ENCODE data around the gene CRK. TPM values are rescaled to one million over a fixed set of nuclear protein-coding genes. Genes with fewer than 3 reads are reported as not detected.
"Not testable (repeated sequence)": the region's sequence is repeated elsewhere in the genome, so short reads cannot be mapped to it uniquely, and the experiment has no call there.

CRK gene
- polyA plus RNA-seq, 3 donors, result 15.8 to 62.3 (median 45.5) TPM

DNA sequence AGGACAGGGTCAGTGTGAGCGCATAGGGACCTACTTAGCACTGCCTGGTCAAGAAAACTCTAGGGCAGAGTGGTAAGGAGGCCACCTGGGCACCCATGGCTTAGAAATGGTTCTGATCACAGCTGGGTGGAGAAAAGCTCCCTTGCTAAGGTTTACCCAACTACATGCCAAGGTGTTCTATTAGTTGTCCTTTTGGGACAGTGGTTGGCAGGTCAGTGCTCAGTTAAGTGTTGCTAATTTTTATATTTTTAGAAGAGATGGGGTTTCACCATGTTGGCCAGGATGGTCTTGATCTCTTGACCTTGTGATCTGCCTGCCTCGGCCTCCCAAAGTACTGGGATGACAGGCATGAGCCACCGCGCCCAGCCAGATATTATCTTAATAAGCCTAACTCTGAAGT lies 10.3 kb downstream of the CRK start:
- WGBS, 3 donors, result 94 to 97% (median 96%) methylated on average over 4 of the region's 4 CpGs
- not testable (repeated sequence) for H3K27ac ChIP-seq (ENCODE audit: low read depth, low read length)

GRCh38 chr17:1442721-1443120 lies 13.3 kb downstream of the CRK start:
- WGBS, 3 donors, result 93 to 99% (median 94%) methylated on average over 5 to 6 of the region's 6 CpGs

GRCh38 chr17:1442187-1442586 lies 13.8 kb downstream of the CRK start:
- WGBS, 3 donors, result 96 to 97% (median 97%) methylated on average over 4 of the region's 4 CpGs
- no peak overlapping the region for H3K27ac ChIP-seq (ENCODE audit: low read depth, low read length)

More at GRCh38 chr17:1442721-1443120, 13.3 kb downstream of the CRK start:
- H3K27ac ChIP-seq (ENCODE audit: low read depth, low read length), result not testable (repeated sequence)

DNA sequence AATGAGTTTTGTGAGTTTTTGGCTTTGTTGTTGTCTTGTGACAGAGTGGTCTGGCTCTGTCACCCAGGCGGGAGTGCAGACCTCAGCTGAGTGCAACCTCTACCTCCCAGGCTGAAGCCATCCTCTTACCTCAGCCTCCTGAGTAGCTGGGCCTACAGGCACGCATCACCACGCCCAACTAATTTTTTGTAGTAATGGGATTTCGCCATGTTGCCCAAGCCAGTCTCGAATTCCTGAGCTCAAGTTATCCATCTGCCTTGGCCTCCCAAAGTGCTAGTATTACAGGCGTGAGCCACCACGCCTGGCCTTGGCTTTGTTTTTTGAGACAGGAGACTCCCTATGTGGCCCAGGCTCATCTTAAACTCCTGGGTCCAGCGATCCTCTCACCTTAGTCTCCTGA lies 15.1 kb downstream of the CRK start:
- WGBS, 3 donors, result 89 to 99% (median 96%) methylated on average over 8 of the region's 8 CpGs
- H3K27ac ChIP-seq (ENCODE audit: low read depth, low read length), result no peak overlapping the region

- H3K27ac ChIP-seq (ENCODE audit: low read depth, low read length), result no peak overlapping the region
- WGBS, 3 donors, result 48 to 68% (median 67%) methylated on average over 11 of the region's 11 CpGs
Observed at GRCh38 chr17:1438593-1439083, 17.4 kb downstream of the CRK start.

DNA sequence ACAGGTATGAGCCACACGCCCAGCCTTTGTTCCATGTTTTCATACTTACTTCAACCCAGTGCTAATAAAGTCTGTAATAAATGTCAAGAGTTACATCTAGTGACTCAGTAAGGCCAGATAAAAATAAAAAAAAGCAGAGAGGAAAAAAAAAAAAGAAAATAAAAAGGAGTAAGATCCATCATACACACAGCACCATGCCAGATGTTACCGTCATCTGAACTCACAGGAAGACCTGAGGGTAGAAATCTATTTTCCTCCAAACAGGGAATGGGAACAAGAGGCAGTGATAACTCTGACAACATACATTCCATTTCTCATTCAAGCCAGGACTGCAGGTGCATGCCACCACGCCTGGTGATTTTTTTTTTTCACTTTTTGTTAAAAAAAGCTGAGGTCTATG lies 20.7 kb downstream of the CRK start:
- H3K27ac ChIP-seq (ENCODE audit: low read depth, low read length), result no peak overlapping the region
- WGBS, 3 donors, result 81 to 91% (median 91%) methylated on average over 3 of the region's 3 CpGs

GRCh38 chr17:1434150-1434549 lies 21.9 kb downstream of the CRK start:
- 86 to 97% (median 92%) methylated on average over 3 of the region's 3 CpGs for WGBS, 3 donors
- no peak overlapping the region for H3K27ac ChIP-seq (ENCODE audit: low read depth, low read length)

DNA sequence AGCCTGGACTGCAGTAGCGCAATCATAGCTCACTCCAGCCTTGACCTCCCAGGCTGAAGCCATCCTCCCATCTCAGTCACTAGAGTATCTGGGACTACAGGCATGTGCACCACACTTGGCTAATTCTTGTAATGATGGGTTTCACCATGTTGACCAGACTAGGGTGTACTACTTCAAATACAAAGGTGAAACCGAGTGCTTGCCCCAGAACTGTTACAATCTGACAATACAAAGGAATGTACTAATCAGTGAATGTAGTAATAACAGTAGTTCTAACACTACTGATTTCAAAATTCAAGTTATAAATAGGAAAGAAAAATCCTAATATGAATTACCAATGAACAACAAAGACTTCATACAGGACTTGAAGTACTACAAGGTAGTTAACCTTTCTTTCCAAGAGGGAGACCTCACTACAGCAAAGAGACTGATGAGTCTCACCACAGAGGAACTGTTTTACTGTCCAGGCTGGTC lies 24.4 kb downstream of the CRK start:
- 84 to 95% (median 85%) methylated on average over 2 of the region's 2 CpGs for WGBS, 3 donors
- no peak overlapping the region for H3K27ac ChIP-seq (ENCODE audit: low read depth, low read length)

DNA sequence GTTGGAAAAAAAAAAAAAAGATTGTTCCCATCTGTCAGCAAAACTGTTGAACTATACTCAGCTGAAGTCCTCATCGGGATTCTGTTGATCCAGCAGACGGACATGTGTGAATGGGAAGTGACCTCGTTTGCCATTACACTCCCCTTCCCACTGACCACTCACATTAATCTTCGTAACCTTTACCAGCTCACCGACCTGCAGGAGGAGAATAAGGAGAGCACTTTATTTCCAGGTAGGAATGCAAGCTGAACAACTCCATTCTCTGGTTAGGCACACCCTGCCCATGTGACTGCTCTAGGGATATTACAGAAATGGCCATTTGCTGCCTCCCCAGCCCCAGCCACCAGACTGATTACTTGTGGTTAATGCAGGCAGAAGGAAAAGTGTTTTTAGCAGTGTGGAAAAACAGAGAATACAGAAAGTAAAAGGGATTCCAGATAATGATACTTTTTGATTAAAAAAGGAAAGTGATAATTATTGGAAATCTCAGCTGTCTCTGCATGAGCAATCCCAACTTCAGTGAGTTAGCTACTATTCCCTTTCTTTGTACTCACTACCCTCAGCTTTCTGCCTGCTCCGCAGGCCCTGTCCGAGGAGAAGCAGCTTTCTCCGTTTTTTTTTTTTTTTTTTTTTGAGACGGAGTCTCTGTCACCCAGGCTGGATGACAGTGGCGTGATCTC lies 32.4 kb downstream of the CRK start:
- 71 to 79% (median 79%) methylated on average over 9 to 10 of the region's 10 CpGs for WGBS, 3 donors
- no peak overlapping the region for H3K27ac ChIP-seq (ENCODE audit: low read depth, low read length)

- no peak overlapping the region for H3K27ac ChIP-seq (ENCODE audit: low read depth, low read length)
- WGBS, 3 donors, result 70 to 89% (median 71%) methylated on average over 7 of the region's 7 CpGs
Observed at GRCh38 chr17:1422885-1423284, 33.1 kb downstream of the CRK start.

DNA sequence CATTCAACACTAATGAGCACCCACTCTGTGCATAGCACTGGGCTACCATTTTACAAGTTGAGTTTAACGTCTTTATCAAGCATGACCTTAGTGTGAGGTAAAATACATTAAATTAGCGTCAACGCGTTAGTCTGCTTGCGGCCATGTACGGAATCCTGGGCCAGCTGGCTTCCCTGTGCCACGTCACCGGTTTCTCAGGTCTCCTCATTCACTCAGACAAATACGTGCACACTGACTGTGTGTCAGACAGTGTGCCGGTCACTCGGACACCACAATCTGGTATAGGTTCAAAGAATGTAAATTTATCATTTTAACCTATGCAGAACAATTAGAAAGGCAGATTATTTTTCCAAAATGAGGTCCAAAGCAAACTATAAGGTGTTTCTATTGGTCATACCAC lies 34.6 kb downstream of the CRK start:
- 92 to 96% (median 94%) methylated on average over 11 of the region's 11 CpGs for WGBS, 3 donors
- no peak overlapping the region for H3K27ac ChIP-seq (ENCODE audit: low read depth, low read length)

GRCh38 chr17:1420981-1421380 lies 35.1 kb downstream of the CRK start:
- 85 to 88% (median 88%) methylated on average over 2 of the region's 2 CpGs for WGBS, 3 donors
- no peak overlapping the region for H3K27ac ChIP-seq (ENCODE audit: low read depth, low read length)

DNA sequence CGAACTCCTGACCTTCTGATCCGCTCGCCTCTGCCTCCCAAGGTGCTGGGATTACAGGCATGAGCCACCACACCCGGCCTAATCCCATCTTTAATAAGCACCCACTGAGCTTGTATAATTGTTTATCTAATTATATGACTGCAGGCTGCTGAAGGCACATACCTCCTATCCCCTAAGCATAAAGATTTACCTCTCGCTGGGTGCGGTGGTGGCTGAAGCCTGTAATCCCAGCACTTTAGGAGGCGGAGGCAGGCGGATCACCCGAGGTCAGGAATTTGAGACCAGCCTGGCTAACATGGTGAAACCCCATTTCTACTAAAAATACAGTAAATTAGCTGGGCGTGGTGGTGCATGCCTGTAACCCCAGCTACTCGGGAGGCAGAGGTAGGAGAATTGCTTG lies 35.9 kb downstream of the CRK start:
- WGBS, 3 donors, result 96 to 97% (median 97%) methylated on average over 11 of the region's 11 CpGs
- no peak overlapping the region for H3K27ac ChIP-seq (ENCODE audit: low read depth, low read length)

GRCh38 chr17:1418476-1418875 lies 37.6 kb downstream of the CRK start:
- not testable (repeated sequence) for H3K27ac ChIP-seq (ENCODE audit: low read depth, low read length)
- 94 to 96% (median 95%) methylated on average over 10 of the region's 10 CpGs for WGBS, 3 donors

DNA sequence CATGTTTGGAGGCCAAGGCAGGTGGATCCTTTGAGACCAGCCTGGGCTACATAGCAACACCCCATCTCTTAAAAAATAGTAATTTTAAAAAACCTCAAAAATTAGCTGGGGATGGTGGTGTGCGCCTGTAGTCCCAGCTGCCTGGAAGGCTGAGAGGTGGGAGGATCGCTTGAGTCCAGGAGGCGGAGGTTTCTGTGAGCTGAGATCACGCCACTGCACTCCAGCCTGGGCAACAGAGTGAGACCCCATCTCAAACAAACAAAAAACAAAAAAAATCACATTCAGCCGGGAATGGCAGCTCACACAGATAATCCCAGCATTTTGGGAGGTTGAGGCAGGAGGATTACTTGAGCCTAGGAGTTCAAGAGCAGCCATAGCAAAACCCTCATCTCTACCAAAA lies 39.6 kb downstream of the CRK start:
- 94 to 97% (median 94%) methylated on average over 5 of the region's 5 CpGs for WGBS, 3 donors
- no peak overlapping the region for H3K27ac ChIP-seq (ENCODE audit: low read depth, low read length)

DNA sequence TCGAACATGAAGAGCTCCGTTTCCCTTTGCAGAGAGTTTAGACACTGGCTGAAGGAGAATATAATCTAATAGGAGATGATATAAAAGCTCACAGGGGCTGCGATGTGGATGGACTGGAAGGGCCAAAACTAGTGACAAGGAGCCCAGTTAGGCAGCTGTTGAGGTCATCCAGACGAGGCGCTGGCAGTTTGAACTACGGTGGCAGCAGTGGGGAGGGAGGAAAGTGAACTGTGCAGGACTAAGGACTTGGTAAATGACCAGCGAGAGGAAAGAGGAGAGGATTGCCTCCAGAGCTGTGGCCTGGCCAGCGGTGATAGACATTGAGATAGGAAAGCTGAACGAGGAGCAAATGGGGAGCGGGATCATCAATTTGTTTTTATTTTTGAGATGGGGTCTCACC lies 41.4 kb downstream of the CRK start:
- WGBS, 3 donors, result 82 to 83% (median 83%) methylated on average over 10 of the region's 10 CpGs

GRCh38 chr17:1414001-1414574 lies 41.9 kb downstream of the CRK start:
- whole genome bisulfite sequencing, 3 donors, result 82 to 90% (median 87%) methylated on average over 9 of the region's 9 CpGs
- H3K27ac ChIP-seq (ENCODE audit: low read depth, low read length), result no peak overlapping the region

More for the DNA sequence above, 41.4 kb downstream of the CRK start:
- H3K27ac ChIP-seq (ENCODE audit: low read depth, low read length), result no peak overlapping the region

GRCh38 chr17:1413281-1413791 lies 42.7 kb downstream of the CRK start:
- 51 to 64% (median 61%) methylated on average over 6 of the region's 6 CpGs for WGBS, 3 donors
- no peak overlapping the region for H3K27ac ChIP-seq (ENCODE audit: low read depth, low read length)

- no peak overlapping the region for H3K27ac ChIP-seq (ENCODE audit: low read depth, low read length)
- 68 to 76% (median 73%) methylated on average over 27 of the region's 27 CpGs for WGBS, 3 donors
Observed at GRCh38 chr17:1412185-1413110, 43.6 kb downstream of the CRK start.
